ENCODE measurements around the gene GUCY1A2.

GUCY1A2 gene

GRCh38 chr11:106988151-106989077, 29.9 kb downstream of the GUCY1A2 start:
- DNase-seq (ENCODE audit: low read depth): peak; percentile 69
- no peak overlapping the region for H3K4me3 ChIP-seq (replicated peaks; ENCODE audit: low read depth, low read length)
- no peak for TF ChIP-seq CTCF (IDR thresholded peaks at IDR 0.05; ENCODE audit: low read length, missing control alignments)

GRCh38 chr11:106986673-106987072, 31.6 kb downstream of the GUCY1A2 start:
- no peak overlapping the region for H3K4me3 ChIP-seq (replicated peaks; ENCODE audit: low read depth, low read length)
- DNase-seq (ENCODE audit: low read depth): no peak
- no peak for TF ChIP-seq CTCF (IDR thresholded peaks at IDR 0.05; ENCODE audit: low read length, missing control alignments)

GRCh38 chr11:106986261-106986660, 32.0 kb downstream of the GUCY1A2 start:
- TF ChIP-seq CTCF (IDR thresholded peaks at IDR 0.05; ENCODE audit: low read length, missing control alignments): no peak
- H3K4me3 ChIP-seq (replicated peaks; ENCODE audit: low read depth, low read length): no peak overlapping the region
- DNase-seq (ENCODE audit: low read depth): peak; percentile 68

- no peak overlapping the region for H3K4me3 ChIP-seq (replicated peaks; ENCODE audit: low read depth, low read length)
- DNase-seq (ENCODE audit: low read depth): no peak
- TF ChIP-seq CTCF (IDR thresholded peaks at IDR 0.05; ENCODE audit: low read length, missing control alignments): no peak
These were observed 34.3 kb downstream of the GUCY1A2 start for GRCh38 chr11:106983991-106984390.

- no peak for DNase-seq (ENCODE audit: low read depth)
- H3K4me3 ChIP-seq (replicated peaks; ENCODE audit: low read depth, low read length): no peak overlapping the region
- no peak for TF ChIP-seq CTCF (IDR thresholded peaks at IDR 0.05; ENCODE audit: low read length, missing control alignments)
These were observed 35.0 kb downstream of the GUCY1A2 start for GRCh38 chr11:106983261-106983660.

GRCh38 chr11:106974831-106975230, 43.4 kb downstream of the GUCY1A2 start:
- H3K4me3 ChIP-seq (replicated peaks; ENCODE audit: low read depth, low read length): no peak overlapping the region
- TF ChIP-seq CTCF (IDR thresholded peaks at IDR 0.05; ENCODE audit: low read length, missing control alignments): peak; percentile 29
- DNase-seq (ENCODE audit: low read depth): peak; percentile 45

GRCh38 chr11:106971864-106972263, 46.4 kb downstream of the GUCY1A2 start:
- no peak overlapping the region for H3K4me3 ChIP-seq (replicated peaks; ENCODE audit: low read depth, low read length)
- no peak for DNase-seq (ENCODE audit: low read depth)
- no peak for TF ChIP-seq CTCF (IDR thresholded peaks at IDR 0.05; ENCODE audit: low read length, missing control alignments)
